Subcutaneous abdominal adipose tissue (tissue), 5 donors: Measurements from ENCODE around the gene PRKCH.

Experiments used
- H3K27ac ChIP-seq: one replicate; pipeline ENCODE4 v1.7.0; 2013; ENCODE audit warnings: low read depth, mild to moderate bottlenecking, inconsistent platforms, low read length, moderate library complexity
- H3K27me3 ChIP-seq, 5 donors: one replicate each; pipeline ENCODE4 v1.7.0; 2013; ENCODE audit warnings: low read length in 5 of 5, inconsistent platforms in 1 of 5; ENCODE audit not compliant: control insufficient read depth in 5 of 5, insufficient read depth in 4 of 5
- H3K36me3 ChIP-seq, 5 donors: one replicate each; pipeline ENCODE4 v1.7.0; 2013; ENCODE audit warnings: low read length in 5 of 5; ENCODE audit not compliant: control insufficient read depth in 5 of 5, insufficient read depth in 5 of 5
- H3K4me1 ChIP-seq, 5 donors: one replicate each; pipeline ENCODE4 v1.7.0; 2013; ENCODE audit warnings: low read length in 5 of 5, mild to moderate bottlenecking in 3 of 5, moderate library complexity in 1 of 5; ENCODE audit not compliant: control insufficient read depth in 5 of 5, insufficient read depth in 5 of 5
- H3K4me3 ChIP-seq, 5 donors: one replicate each; pipeline ENCODE4 v1.7.0; 2013; ENCODE audit warnings: low read length in 5 of 5, low read depth in 1 of 5
- H3K9ac ChIP-seq, 5 donors: one replicate each; pipeline ENCODE4 v1.7.0; 2013; ENCODE audit warnings: low read length in 5 of 5, mild to moderate bottlenecking in 4 of 5, moderate library complexity in 3 of 5
- H3K9me3 ChIP-seq, 5 donors: one replicate each; pipeline ENCODE4 v1.7.0; 2013; ENCODE audit warnings: low read length in 5 of 5; ENCODE audit not compliant: control insufficient read depth in 5 of 5
- donor health status: healthy.
- donor health status: healthy.
- donor health status: healthy.
- donor health status: healthy.
- donor health status: healthy.

PRKCH gene

GRCh38 chr14:61476754-61477410 lies 155.5 kb downstream of the PRKCH start:
- peaks cover 5 to 62% (median 44%) of the 10 kb centered on the region in 5 donors for H3K4me1 ChIP-seq

GRCh38 chr14:61477712-61478462 lies 156.5 kb downstream of the PRKCH start:
- H3K36me3 ChIP-seq = peaks cover 0 to 9% (median 0%) of the 10 kb centered on the region in 5 donors
- H3K4me1 ChIP-seq = peaks cover 5 to 52% (median 35%) of the 10 kb centered on the region in 5 donors
- H3K9ac ChIP-seq = peak overlapping the region in 3 of 5 donors; percentile 23 to 54 (median 27)
- no peaks in the 10 kb centered on the region for H3K27me3 ChIP-seq
- peak overlapping the region in 1 of 5 donors; percentile 29 for H3K4me3 ChIP-seq
- peak overlapping the region; percentile 82 for H3K27ac ChIP-seq
- no peaks in the 10 kb centered on the region for H3K9me3 ChIP-seq

More at GRCh38 chr14:61476754-61477410, 155.5 kb downstream of the PRKCH start:
- H3K4me3 ChIP-seq = peak overlapping the region in 3 of 5 donors; percentile 17 to 37 (median 36)
- H3K27ac ChIP-seq = peak overlapping the region; percentile 82
- no peaks in the 10 kb centered on the region for H3K9me3 ChIP-seq
- H3K27me3 ChIP-seq = no peaks in the 10 kb centered on the region
- H3K36me3 ChIP-seq = peaks cover 0 to 7% (median 0%) of the 10 kb centered on the region in 5 donors
- peak overlapping the region; percentile 38 to 66 (median 54) for H3K9ac ChIP-seq

GRCh38 chr14:61478971-61479473 lies 157.6 kb downstream of the PRKCH start:
- H3K9me3 ChIP-seq = no peaks in the 10 kb centered on the region
- no peak overlapping the region for H3K4me3 ChIP-seq
- peaks cover 0 to 10% (median 0%) of the 10 kb centered on the region in 5 donors for H3K36me3 ChIP-seq
- no peaks in the 10 kb centered on the region for H3K27me3 ChIP-seq
- no peak overlapping the region for H3K9ac ChIP-seq
- peak overlapping the region; percentile 82 for H3K27ac ChIP-seq
- peaks cover 5 to 51% (median 35%) of the 10 kb centered on the region in 5 donors for H3K4me1 ChIP-seq

- Histone ChIP-seq H3K27me3 (no peaks in the 10 kb centered on the region), H3K4me3 (no peak overlapping the region), H3K4me1 (peaks cover 5 to 51% (median 35%) of the 10 kb centered on the region in 5 donors), H3K9ac (no peak overlapping the region), H3K36me3 (peaks cover 0 to 10% (median 0%) of the 10 kb centered on the region in 5 donors), H3K9me3 (no peaks in the 10 kb centered on the region), H3K27ac (peak overlapping the region; percentile 82)
Observed at GRCh38 chr14:61479746-61480502, 158.5 kb downstream of the PRKCH start.

GRCh38 chr14:61480704-61481285 lies 159.4 kb downstream of the PRKCH start:
- Histone ChIP-seq H3K9me3 (no peaks in the 10 kb centered on the region), H3K4me3 (no peak overlapping the region), H3K27ac (no peak overlapping the region), H3K36me3 (peaks cover 0 to 12% (median 0%) of the 10 kb centered on the region in 5 donors), H3K4me1 (peaks cover 5 to 46% (median 35%) of the 10 kb centered on the region in 5 donors), H3K9ac (no peak overlapping the region), H3K27me3 (no peaks in the 10 kb centered on the region)

- Histone ChIP-seq H3K27me3 (no peaks in the 10 kb centered on the region), H3K27ac (no peak overlapping the region), H3K9me3 (no peaks in the 10 kb centered on the region), H3K9ac (no peak overlapping the region), H3K36me3 (peaks cover 0 to 16% (median 0%) of the 10 kb centered on the region in 5 donors), H3K4me3 (no peak overlapping the region), H3K4me1 (peaks cover 5 to 38% (median 26%) of the 10 kb centered on the region in 5 donors)
Observed at GRCh38 chr14:61481701-61482100, 160.3 kb downstream of the PRKCH start.

GRCh38 chr14:61482348-61483206 lies 161.2 kb downstream of the PRKCH start:
- no peak overlapping the region for H3K4me3 ChIP-seq
- H3K9ac ChIP-seq = no peak overlapping the region
- H3K9me3 ChIP-seq = no peaks in the 10 kb centered on the region
- peaks cover 5 to 30% (median 18%) of the 10 kb centered on the region in 5 donors for H3K4me1 ChIP-seq
- peaks cover 0 to 16% (median 0%) of the 10 kb centered on the region in 5 donors for H3K36me3 ChIP-seq
- H3K27me3 ChIP-seq = no peaks in the 10 kb centered on the region
- H3K27ac ChIP-seq = no peak overlapping the region

- H3K36me3 ChIP-seq = peaks cover 0 to 16% (median 0%) of the 10 kb centered on the region in 5 donors
Observed at GRCh38 chr14:61483476-61483875, 162.1 kb downstream of the PRKCH start.

GRCh38 chr14:61484031-61484430 lies 162.7 kb downstream of the PRKCH start:
- H3K27ac ChIP-seq = no peak overlapping the region
- peaks cover 0 to 16% (median 0%) of the 10 kb centered on the region in 5 donors for H3K36me3 ChIP-seq
- H3K9ac ChIP-seq = no peak overlapping the region
- peaks cover 0 to 21% (median 10%) of the 10 kb centered on the region in 5 donors for H3K4me1 ChIP-seq
- H3K4me3 ChIP-seq = no peak overlapping the region
- no peaks in the 10 kb centered on the region for H3K9me3 ChIP-seq
- H3K27me3 ChIP-seq = no peaks in the 10 kb centered on the region

More at GRCh38 chr14:61483476-61483875, 162.1 kb downstream of the PRKCH start:
- no peak overlapping the region for H3K27ac ChIP-seq
- no peaks in the 10 kb centered on the region for H3K27me3 ChIP-seq
- H3K9ac ChIP-seq = no peak overlapping the region
- no peaks in the 10 kb centered on the region for H3K9me3 ChIP-seq
- H3K4me3 ChIP-seq = no peak overlapping the region
- H3K4me1 ChIP-seq = peaks cover 0 to 21% (median 10%) of the 10 kb centered on the region in 5 donors
